GM23338 (cell line): ENCODE results near the gene EPHA10. TPM values are rescaled to one million over a fixed set of nuclear protein-coding genes. Genes with fewer than 3 reads are reported as not detected.

Experiments used
- ETS1 ChIP-seq: IDR thresholded peaks from 2 replicates; pipeline ENCODE4 v1.6.1; 2016; ENCODE audit warnings: antibody characterized with exemption
- NANOG ChIP-seq: IDR thresholded peaks from 2 replicates; pipeline ENCODE4 v1.6.1; 2016; ENCODE audit warnings: antibody characterized with exemption, borderline replicate concordance
- REST ChIP-seq: IDR thresholded peaks from one replicate; pipeline ENCODE4 v1.6.1; 2018; ENCODE audit warnings: antibody characterized with exemption; ENCODE audit not compliant: unreplicated experiment
- ZNF462 ChIP-seq: fragments of 250-450 bp; sonication (Bioruptor Pico); IDR thresholded peaks from 2 replicates; pipeline ENCODE4 v1.5.0; 2020; ENCODE audit warnings: mild to moderate bottlenecking, moderate library complexity
- polyA plus RNA-seq: library from polyadenylated mRNA; unstranded; fragments of >200 nt; fragmentation: Nextera tagmentation; extraction: Ambion mirVana; gene quantifications from 2 replicates; pipeline ENCODE4 v1.2.1, GENCODE V29; 2016
- total RNA-seq: library from RNA; depleted of rRNA; stranded (reverse); fragments of >200 nt; shearing (Covaris generic); gene quantifications from 2 replicates; pipeline ENCODE4 v1.2.3, GENCODE V29; 2014

EPHA10 gene
- total and polyA plus RNA-seq, 2 experiments from 2014 or later = 0.76 to 2.4 TPM

GRCh38 chr1:37726751-37727585 is 38.0 kb downstream of the EPHA10 start (continued):
- TF ChIP-seq ZNF462 (no peak), REST (no peak), NANOG (no peak), ETS1 (no peak)
